Measurements from ENCODE around the gene CGB7. TPM values are rescaled to one million over a fixed set of nuclear protein-coding genes. Genes with fewer than 3 reads are reported as not detected.

Gene CGB7
- 0.36 and 1.8 TPM in 2 replicates for total RNA-seq

DNA sequence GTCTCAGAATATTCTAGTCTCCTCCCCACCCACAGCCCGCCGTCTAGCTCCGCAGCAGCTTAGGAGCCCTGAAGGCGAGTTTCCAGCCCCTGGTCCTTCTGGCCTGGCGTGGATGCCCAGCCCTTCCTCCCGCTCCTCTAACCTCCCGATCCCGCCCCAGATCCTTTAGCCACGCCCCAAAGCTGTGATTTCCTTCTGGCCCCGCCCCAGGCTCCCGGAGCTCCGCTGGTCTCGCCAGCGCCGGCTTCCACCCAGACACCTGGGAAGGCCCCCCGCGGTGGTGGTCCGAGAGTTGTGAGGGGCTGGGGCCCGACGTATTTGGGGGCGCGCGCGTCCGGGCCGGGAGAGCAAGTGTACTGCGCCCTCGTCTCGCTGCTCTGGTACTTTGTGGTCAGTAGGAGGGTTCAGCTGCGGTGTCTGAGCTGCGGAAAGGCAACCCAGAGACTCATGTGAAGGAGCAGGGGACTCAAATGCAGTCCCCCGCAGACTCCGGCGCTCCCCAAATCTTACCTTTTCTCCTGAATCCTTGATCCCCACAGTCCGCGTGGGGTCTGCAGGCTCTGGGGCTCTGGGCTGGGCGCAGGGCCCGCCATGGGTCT, at the start of gene CGB7:
TSS of gene CGB7 (minus strand) at position 114 of the 599 bp plus-strand sequence. CDS start 2,374 bp downstream, outside the sequence.
- peak within 1 kb of the TSS; percentile 60 for H3K4me3 ChIP-seq (ENCODE audit: low read depth, low read length)
- TF ChIP-seq, protein P1, sequence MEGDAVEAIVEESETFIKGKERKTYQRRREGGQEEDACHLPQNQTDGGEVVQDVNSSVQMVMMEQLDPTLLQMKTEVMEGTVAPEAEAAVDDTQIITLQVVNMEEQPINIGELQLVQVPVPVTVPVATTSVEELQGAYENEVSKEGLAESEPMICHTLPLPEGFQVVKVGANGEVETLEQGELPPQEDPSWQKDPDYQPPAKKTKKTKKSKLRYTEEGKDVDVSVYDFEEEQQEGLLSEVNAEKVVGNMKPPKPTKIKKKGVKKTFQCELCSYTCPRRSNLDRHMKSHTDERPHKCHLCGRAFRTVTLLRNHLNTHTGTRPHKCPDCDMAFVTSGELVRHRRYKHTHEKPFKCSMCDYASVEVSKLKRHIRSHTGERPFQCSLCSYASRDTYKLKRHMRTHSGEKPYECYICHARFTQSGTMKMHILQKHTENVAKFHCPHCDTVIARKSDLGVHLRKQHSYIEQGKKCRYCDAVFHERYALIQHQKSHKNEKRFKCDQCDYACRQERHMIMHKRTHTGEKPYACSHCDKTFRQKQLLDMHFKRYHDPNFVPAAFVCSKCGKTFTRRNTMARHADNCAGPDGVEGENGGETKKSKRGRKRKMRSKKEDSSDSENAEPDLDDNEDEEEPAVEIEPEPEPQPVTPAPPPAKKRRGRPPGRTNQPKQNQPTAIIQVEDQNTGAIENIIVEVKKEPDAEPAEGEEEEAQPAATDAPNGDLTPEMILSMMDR (conservative IDR thresholded peaks at IDR 0.05; ENCODE audit: low read depth, low read length), result no peak
- no peak for DNase-seq (ENCODE audit: low read depth)

DNA sequence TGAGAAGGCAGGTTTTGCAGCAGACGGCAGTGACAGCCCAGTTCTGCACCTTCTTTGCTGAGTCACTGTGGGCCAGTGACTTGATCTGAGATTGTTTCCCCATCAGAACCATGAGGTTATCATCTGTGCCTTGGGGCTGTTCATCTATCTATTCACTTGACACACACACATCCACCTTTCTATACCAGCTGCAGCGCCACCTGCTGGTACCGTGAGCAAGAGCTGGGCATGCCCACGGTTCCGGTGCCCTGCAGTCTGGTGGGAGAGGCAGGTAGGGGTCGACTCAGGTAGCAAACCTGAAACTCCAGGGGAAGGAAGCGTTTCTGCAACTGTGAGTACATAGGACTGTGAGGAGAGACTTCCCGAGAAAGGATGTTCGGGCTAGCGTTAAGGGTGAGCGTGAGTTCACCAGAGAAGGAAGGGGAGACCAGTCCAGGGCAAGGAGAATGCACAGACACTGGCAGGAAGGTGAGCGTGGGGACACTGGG, 49.1 kb upstream of the CGB7 start:
- DNase-seq (ENCODE audit: low read depth), result no peak

DNA sequence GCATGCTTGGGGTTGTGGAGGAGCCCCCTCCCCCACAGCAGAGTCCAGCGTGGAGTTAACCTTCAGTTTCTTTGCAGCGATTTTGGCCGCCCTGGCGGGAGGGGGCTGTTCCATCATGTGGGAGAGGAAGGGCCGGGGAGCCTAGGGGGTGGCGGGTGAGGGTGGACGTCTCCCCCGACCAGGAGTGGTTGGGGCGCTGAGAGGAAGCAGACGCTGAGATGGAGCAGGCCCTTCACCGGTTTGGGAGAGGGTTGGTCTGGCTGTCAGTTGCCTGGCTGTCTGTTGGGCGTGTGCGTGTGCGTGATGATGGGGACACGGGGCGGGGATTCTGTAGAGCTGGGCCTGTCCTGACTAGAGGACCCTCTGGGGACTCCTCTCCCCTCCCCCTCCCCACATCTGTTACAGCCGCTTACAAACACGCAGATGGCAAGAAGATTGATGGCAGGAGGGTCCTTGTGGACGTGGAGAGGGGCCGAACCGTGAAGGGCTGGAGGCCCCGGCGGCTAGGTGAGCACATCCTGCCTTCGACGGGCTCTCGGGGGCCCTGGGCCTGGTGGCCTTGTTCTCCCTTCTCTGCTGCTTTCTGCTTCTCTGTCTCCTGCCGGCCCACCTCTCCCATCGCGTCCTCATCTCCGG, 46.8 kb upstream of the CGB7 start:
- no peak overlapping the region for H3K4me3 ChIP-seq (ENCODE audit: low read depth, low read length)
- TF ChIP-seq, protein P1 (conservative IDR thresholded peaks at IDR 0.05; ENCODE audit: low read depth, low read length), result no peak
- no peak for DNase-seq (ENCODE audit: low read depth)

More for the DNA sequence above, 49.1 kb upstream of the CGB7 start:
- TF ChIP-seq, protein P1 (conservative IDR thresholded peaks at IDR 0.05; ENCODE audit: low read depth, low read length), result peak; percentile 89
- H3K4me3 ChIP-seq (ENCODE audit: low read depth, low read length), result no peak overlapping the region

DNA sequence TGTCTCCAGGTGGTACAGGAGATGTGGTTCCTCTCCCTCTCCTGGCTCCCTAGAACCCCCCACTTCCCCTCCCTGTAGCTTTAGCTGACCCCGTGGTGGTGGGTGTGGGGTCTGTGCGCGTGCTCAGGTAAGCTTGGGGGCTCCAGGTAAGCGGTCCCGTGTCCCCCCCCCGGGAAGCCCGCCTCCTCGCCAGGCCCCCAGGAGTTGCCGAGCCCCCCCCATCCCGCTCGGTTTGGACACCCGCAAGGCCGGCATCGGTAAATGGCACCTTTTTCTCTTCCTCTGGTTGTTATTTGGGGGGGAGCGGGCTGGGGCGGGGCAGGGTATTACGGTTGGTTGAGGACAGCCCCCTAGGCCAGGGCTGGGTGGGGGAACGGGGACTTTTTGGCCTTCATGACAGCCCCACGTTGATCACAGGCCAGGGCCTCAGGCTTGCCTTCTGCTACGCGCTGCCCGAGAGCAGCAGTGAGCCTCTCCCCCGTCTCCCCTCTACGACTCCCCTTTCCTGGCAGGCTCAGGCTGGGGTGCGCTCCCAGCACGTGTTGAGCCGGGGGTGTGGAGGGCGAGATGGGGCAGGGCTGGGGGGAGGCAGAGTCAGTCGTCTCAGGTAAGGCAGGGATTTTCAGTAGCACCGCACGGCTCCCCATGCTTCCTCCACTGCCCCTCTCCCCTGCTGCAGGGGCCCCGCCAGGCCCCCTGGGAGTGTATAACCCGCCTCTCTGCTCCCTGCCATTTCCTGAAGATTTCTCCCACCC, 46.0 kb upstream of the CGB7 start:
- no peak for DNase-seq (ENCODE audit: low read depth)
- TF ChIP-seq, protein P1 (conservative IDR thresholded peaks at IDR 0.05; ENCODE audit: low read depth, low read length), result no peak
- H3K4me3 ChIP-seq (ENCODE audit: low read depth, low read length), result no peak overlapping the region

- no peak for DNase-seq (ENCODE audit: low read depth)
- TF ChIP-seq, protein P1 (conservative IDR thresholded peaks at IDR 0.05; ENCODE audit: low read depth, low read length), result no peak
Observed at GRCh38 chr19:49102303-49102702, 44.8 kb upstream of the CGB7 start.

GRCh38 chr19:49101160-49101559, 43.6 kb upstream of the CGB7 start:
- TF ChIP-seq, protein P1 (conservative IDR thresholded peaks at IDR 0.05; ENCODE audit: low read depth, low read length), result no peak
- no peak for DNase-seq (ENCODE audit: low read depth)
- no peak overlapping the region for H3K4me3 ChIP-seq (ENCODE audit: low read depth, low read length)

More at GRCh38 chr19:49102303-49102702, 44.8 kb upstream of the CGB7 start:
- no peak overlapping the region for H3K4me3 ChIP-seq (ENCODE audit: low read depth, low read length)

Measured in epithelial cell of proximal tubule (primary cell).